ENCODE results near the gene RWDD1. TPM values are rescaled to one million over a fixed set of nuclear protein-coding genes. Genes with fewer than 3 reads are reported as not detected.

The RWDD1 gene
- 62.7 TPM for polyA plus RNA-seq (2012; ENCODE audit: missing spikeins)

- peak; percentile 93 for TF ChIP-seq POLR2A (IDR thresholded peaks at IDR 0.05; ENCODE audit: low read depth, low read length)
- TF ChIP-seq TAF1 (IDR thresholded peaks at IDR 0.05; ENCODE audit: borderline replicate concordance, low read depth, low read length) = peak; percentile 50; the same call in 1 of the 2 replicates
- peak; percentile 96 for TF ChIP-seq POLR2AphosphoS5 (IDR thresholded peaks at IDR 0.05; ENCODE audit: low read depth, low read length)
- DNase-seq (ENCODE audit: insufficient read length) = peak; percentile 83
- peak; percentile 99 for FAIRE-seq
Measured at GRCh38 chr6:116570856-116571682, at the start of gene RWDD1. RWDD1 (plus strand) TSS chr6:116571504; CDS start chr6:116571583, 79 bp downstream.

GRCh38 chr6:116522896-116523295, 48.4 kb upstream of the RWDD1 start:
- TF ChIP-seq TAF1 (IDR thresholded peaks at IDR 0.05; ENCODE audit: borderline replicate concordance, low read depth, low read length) = no peak
- FAIRE-seq (no peak), DNase-seq (ENCODE audit: insufficient read length) (no peak)

DNA sequence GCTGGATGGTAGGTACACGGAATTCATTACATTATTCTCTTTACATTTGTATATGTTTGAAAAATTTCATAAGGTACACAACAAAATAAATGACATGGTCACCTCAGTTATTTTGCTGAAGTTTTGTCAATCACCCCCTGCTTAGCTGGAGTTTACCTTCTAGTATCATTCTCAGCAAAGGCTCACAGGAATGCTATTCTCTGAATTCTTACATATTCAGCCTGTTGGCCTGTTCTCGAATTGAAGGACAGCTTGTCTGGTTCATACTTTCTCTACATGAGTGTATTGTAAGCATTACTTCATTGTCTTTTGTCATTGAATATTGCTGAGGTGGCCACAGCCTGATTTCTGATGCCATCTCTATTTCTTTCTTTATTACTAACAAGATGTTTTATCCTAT, 47.1 kb upstream of the RWDD1 start:
- no peak for TF ChIP-seq POLR2A (IDR thresholded peaks at IDR 0.05; ENCODE audit: low read depth, low read length)
- no peak for TF ChIP-seq TAF1 (IDR thresholded peaks at IDR 0.05; ENCODE audit: borderline replicate concordance, low read depth, low read length)
- no peak for TF ChIP-seq POLR2AphosphoS5 (IDR thresholded peaks at IDR 0.05; ENCODE audit: low read depth, low read length)
- FAIRE-seq = peak; percentile 33
- DNase-seq (ENCODE audit: insufficient read length) = no peak

DNA sequence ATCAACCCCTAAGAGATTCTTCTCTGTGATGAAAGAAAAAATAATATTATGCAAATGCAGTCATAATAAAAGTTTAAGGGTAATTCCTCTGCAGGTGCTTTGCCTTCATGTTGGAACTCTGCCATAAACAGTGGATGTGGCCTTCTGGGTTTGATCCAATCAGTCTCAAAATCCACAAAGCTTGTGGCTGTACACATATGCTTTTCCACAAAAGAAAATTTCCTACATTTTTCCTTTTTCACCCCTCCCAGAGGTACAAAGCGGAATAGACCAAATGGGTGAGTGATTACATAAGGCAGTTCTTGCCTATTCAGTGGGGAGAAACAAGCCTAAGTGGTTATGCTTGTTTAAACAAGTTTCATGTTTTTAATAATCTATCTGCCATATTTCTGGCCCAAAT, 43.2 kb upstream of the RWDD1 start:
- DNase-seq (ENCODE audit: insufficient read length) (no peak), FAIRE-seq (no peak)
- TF ChIP-seq TAF1 (IDR thresholded peaks at IDR 0.05; ENCODE audit: borderline replicate concordance, low read depth, low read length) (no peak), POLR2A (IDR thresholded peaks at IDR 0.05; ENCODE audit: low read depth, low read length) (no peak), POLR2AphosphoS5 (IDR thresholded peaks at IDR 0.05; ENCODE audit: low read depth, low read length) (no peak)

GRCh38 chr6:116528780-116529179, 42.5 kb upstream of the RWDD1 start:
- no peak for FAIRE-seq
- no peak for DNase-seq (ENCODE audit: insufficient read length)

DNA sequence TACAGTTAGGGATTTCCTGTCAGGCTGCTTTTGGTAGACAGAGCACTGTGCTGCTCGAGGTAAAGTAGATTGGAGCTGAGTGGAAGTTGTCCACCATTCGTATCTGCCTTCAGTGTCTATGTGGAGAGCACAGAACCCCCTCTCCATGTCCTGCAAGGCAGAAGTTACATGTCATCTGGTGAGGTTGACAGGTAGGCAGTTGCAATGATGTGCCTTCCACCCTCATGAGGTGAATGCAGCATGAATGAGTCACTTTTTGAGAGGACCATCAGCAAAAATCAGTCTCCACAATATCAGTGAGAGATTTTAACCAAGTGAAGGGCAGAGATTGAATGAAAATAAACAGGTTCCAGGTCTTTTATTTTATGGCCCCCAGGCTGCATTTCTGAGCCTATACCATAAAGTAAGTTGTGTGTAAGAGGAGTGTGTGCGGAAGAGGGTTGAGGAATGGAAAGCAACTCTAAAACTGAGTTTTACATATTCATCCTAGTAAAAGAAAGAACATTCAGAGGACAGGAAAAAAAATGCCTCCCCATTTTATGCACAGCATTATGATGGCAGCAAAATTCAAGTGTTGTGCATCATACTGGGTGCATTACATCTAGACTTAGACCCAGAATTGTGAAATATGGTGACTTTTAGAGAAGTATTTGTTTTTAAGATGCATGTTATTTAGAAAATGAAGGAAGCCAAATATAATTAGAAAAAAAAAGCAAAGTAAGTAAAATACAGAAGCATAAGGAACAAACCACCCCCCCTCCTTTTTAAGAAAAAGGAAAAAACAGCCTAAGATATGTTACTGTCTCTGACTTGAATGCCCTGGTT, 41.6 kb upstream of the RWDD1 start:
- TF ChIP-seq TAF1 (IDR thresholded peaks at IDR 0.05; ENCODE audit: borderline replicate concordance, low read depth, low read length) = no peak
- TF ChIP-seq POLR2AphosphoS5 (IDR thresholded peaks at IDR 0.05; ENCODE audit: low read depth, low read length) = no peak
- no peak for TF ChIP-seq POLR2A (IDR thresholded peaks at IDR 0.05; ENCODE audit: low read depth, low read length)
- no peak for DNase-seq (ENCODE audit: insufficient read length)
- FAIRE-seq = no peak

More at GRCh38 chr6:116528780-116529179, 42.5 kb upstream of the RWDD1 start:
- TF ChIP-seq POLR2A (IDR thresholded peaks at IDR 0.05; ENCODE audit: low read depth, low read length) (no peak), POLR2AphosphoS5 (IDR thresholded peaks at IDR 0.05; ENCODE audit: low read depth, low read length) (no peak), TAF1 (IDR thresholded peaks at IDR 0.05; ENCODE audit: borderline replicate concordance, low read depth, low read length) (no peak)

DNA sequence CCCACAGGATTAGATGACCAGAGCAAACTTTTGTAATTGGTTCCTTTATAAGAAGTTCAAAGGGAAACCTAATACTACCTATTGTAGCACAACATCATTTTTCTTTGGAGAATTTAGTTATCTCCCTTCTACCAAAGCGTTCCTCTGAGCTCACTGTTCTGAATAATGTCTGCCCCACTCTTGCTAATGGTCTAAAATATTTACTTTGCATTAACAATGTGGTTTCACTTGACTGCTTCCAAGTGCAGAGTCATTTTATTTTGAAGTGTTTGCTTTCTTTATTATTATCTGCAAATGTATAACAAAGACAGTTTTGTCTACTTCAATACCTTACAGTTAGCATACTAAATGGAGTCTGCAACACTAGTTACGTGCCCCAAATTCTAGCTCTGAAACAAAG, 40.9 kb upstream of the RWDD1 start:
- no peak for TF ChIP-seq TAF1 (IDR thresholded peaks at IDR 0.05; ENCODE audit: borderline replicate concordance, low read depth, low read length)
- no peak for TF ChIP-seq POLR2A (IDR thresholded peaks at IDR 0.05; ENCODE audit: low read depth, low read length)
- TF ChIP-seq POLR2AphosphoS5 (IDR thresholded peaks at IDR 0.05; ENCODE audit: low read depth, low read length) = no peak
- FAIRE-seq (no peak), DNase-seq (ENCODE audit: insufficient read length) (no peak)

GRCh38 chr6:116531675-116532570, 39.4 kb upstream of the RWDD1 start:
- peak; percentile 80 for FAIRE-seq
- TF ChIP-seq POLR2A (IDR thresholded peaks at IDR 0.05; ENCODE audit: low read depth, low read length) = no peak
- TF ChIP-seq TAF1 (IDR thresholded peaks at IDR 0.05; ENCODE audit: borderline replicate concordance, low read depth, low read length) = no peak
- TF ChIP-seq POLR2AphosphoS5 (IDR thresholded peaks at IDR 0.05; ENCODE audit: low read depth, low read length) = no peak
- DNase-seq (ENCODE audit: insufficient read length) = no peak

DNA sequence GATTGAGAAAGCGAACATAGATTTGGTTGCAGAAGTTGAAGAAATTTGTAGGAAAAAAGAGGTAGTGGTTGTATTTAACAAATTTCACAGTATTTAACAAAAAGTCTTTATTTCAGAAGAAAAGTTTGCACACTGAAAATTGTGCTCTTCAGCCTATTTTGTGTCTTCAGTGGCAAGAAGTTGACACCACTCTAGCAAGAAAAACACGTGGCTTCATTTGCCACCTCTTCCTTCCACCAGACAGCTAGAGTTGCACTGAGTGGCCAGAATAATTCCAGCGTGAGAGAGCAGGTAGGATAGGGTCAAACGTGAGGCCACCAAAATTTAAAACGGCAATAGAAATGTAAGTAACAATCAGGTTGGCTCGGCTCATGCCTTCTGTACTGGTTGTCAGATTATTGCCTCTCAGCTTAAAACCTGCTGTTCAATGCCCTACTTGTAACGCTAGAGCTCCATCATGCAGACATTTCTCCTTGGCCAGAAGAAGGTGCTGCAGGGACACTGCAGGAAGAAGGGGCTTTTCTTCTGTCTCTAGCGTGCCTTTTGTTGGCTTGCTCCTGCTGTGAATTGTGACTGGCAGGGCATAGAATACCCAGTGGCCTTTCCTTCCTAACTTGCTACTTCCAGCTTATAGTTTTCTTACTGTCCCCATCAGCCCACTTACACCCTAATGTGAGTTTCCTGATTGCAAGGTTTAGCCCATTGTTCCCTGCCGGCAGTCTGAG, 37.9 kb upstream of the RWDD1 start:
- no peak for FAIRE-seq
- no peak for TF ChIP-seq POLR2A (IDR thresholded peaks at IDR 0.05; ENCODE audit: low read depth, low read length)
- no peak for TF ChIP-seq TAF1 (IDR thresholded peaks at IDR 0.05; ENCODE audit: borderline replicate concordance, low read depth, low read length)
- TF ChIP-seq POLR2AphosphoS5 (IDR thresholded peaks at IDR 0.05; ENCODE audit: low read depth, low read length) = no peak
- DNase-seq (ENCODE audit: insufficient read length) = no peak

- FAIRE-seq = no peak
- TF ChIP-seq POLR2AphosphoS5 (IDR thresholded peaks at IDR 0.05; ENCODE audit: low read depth, low read length) (no peak), POLR2A (IDR thresholded peaks at IDR 0.05; ENCODE audit: low read depth, low read length) (no peak), TAF1 (IDR thresholded peaks at IDR 0.05; ENCODE audit: borderline replicate concordance, low read depth, low read length) (no peak)
- DNase-seq (ENCODE audit: insufficient read length) = no peak
Measured at GRCh38 chr6:116535109-116535508, 36.2 kb upstream of the RWDD1 start.

Data from GM12892 (cell line).